ENCODE results near the gene LEKR1.

The LEKR1 gene

GRCh38 chr3:156834962-156835535, 8.9 kb downstream of the LEKR1 start:
- Histone ChIP-seq H3K4me1 (ENCODE audit: control extremely low read depth in 1 of 4, control insufficient read depth in 4 of 4, insufficient read depth in 4 of 4, low read length in 3 of 4) (no peaks in the 10 kb centered on the region), H3K27ac (ENCODE audit: insufficient read depth in 1 of 2, low read depth in 1 of 2, low read length in 2 of 2, poor library complexity in 1 of 2, severe bottlenecking in 2 of 2) (no peak overlapping the region), H3K9me3 (ENCODE audit: control extremely low read depth in 1 of 5, control insufficient read depth in 4 of 5, insufficient read depth in 2 of 5, low read depth in 1 of 5, low read length in 4 of 5) (no peaks in the 10 kb centered on the region), H3K36me3 (ENCODE audit: control insufficient read depth in 4 of 4, insufficient read depth in 4 of 4, low read length in 3 of 4) (no peaks in the 10 kb centered on the region), H3K4me3 (ENCODE audit: control insufficient read depth in 1 of 7, extremely low read depth in 1 of 7, insufficient read depth in 4 of 7, low read depth in 2 of 7, low read length in 6 of 7) (no peak overlapping the region), H3K27me3 (replicated peaks in 2 of 5; ENCODE audit: control insufficient read depth in 4 of 5, insufficient read depth in 5 of 5, low read length in 4 of 5) (no peaks in the 10 kb centered on the region)
- POLR2A ChIA-PET, result no interaction called here
- no peak for DNase-seq
- 100% methylated on average over 5 of the region's 5 CpGs for WGBS (ENCODE audit: insufficient coverage)
- CTCF ChIA-PET, result no interaction called here

- no peaks in the 10 kb centered on the region for H3K36me3 ChIP-seq (ENCODE audit: control insufficient read depth in 4 of 4, insufficient read depth in 4 of 4, low read length in 3 of 4)
- no peak overlapping the region for H3K27ac ChIP-seq (ENCODE audit: insufficient read depth in 1 of 2, low read depth in 1 of 2, low read length in 2 of 2, poor library complexity in 1 of 2, severe bottlenecking in 2 of 2)
- H3K4me3 ChIP-seq (ENCODE audit: control insufficient read depth in 1 of 7, extremely low read depth in 1 of 7, insufficient read depth in 4 of 7, low read depth in 2 of 7, low read length in 6 of 7), result no peak overlapping the region
- H3K27me3 ChIP-seq (replicated peaks in 2 of 5; ENCODE audit: control insufficient read depth in 4 of 5, insufficient read depth in 5 of 5, low read length in 4 of 5), result no peaks in the 10 kb centered on the region
- CTCF ChIA-PET, result interaction anchor here (0.7 kb wide), 2 partner anchors 27 to 220 kb away, joined by 3 read pairs; no protein-coding TSS in a partner anchor
- POLR2A ChIA-PET, result no interaction called here
- H3K4me1 ChIP-seq (ENCODE audit: control extremely low read depth in 1 of 4, control insufficient read depth in 4 of 4, insufficient read depth in 4 of 4, low read length in 3 of 4), result no peaks in the 10 kb centered on the region
- H3K9me3 ChIP-seq (ENCODE audit: control extremely low read depth in 1 of 5, control insufficient read depth in 4 of 5, insufficient read depth in 2 of 5, low read depth in 1 of 5, low read length in 4 of 5), result no peaks in the 10 kb centered on the region
- no peak for DNase-seq
Observed at GRCh38 chr3:156836701-156837100, 10.5 kb downstream of the LEKR1 start.

- WGBS (ENCODE audit: insufficient coverage), result 93% methylated on average over 2 of the region's 5 CpGs
- CTCF ChIA-PET, result interaction anchor here (0.7 kb wide), 1 partner anchor 26 kb away, joined by 3 read pairs; no protein-coding TSS in a partner anchor
Observed at GRCh38 chr3:156837115-156837514, 11.0 kb downstream of the LEKR1 start.

GRCh38 chr3:156838035-156838434, 11.9 kb downstream of the LEKR1 start:
- Histone ChIP-seq H3K9me3 (ENCODE audit: control extremely low read depth in 1 of 5, control insufficient read depth in 4 of 5, insufficient read depth in 2 of 5, low read depth in 1 of 5, low read length in 4 of 5) (no peaks in the 10 kb centered on the region), H3K36me3 (ENCODE audit: control insufficient read depth in 4 of 4, insufficient read depth in 4 of 4, low read length in 3 of 4) (no peaks in the 10 kb centered on the region), H3K27me3 (replicated peaks in 2 of 5; ENCODE audit: control insufficient read depth in 4 of 5, insufficient read depth in 5 of 5, low read length in 4 of 5) (no peaks in the 10 kb centered on the region), H3K4me3 (ENCODE audit: control insufficient read depth in 1 of 7, extremely low read depth in 1 of 7, insufficient read depth in 4 of 7, low read depth in 2 of 7, low read length in 6 of 7) (no peak overlapping the region), H3K4me1 (ENCODE audit: control extremely low read depth in 1 of 4, control insufficient read depth in 4 of 4, insufficient read depth in 4 of 4, low read length in 3 of 4) (no peaks in the 10 kb centered on the region), H3K27ac (ENCODE audit: insufficient read depth in 1 of 2, low read depth in 1 of 2, low read length in 2 of 2, poor library complexity in 1 of 2, severe bottlenecking in 2 of 2) (no peak overlapping the region)
- ChIA-PET POLR2A (no interaction called here), CTCF (no interaction called here)
- 100% methylated on average over 2 of the region's 3 CpGs for WGBS (ENCODE audit: insufficient coverage)
- DNase-seq, result no peak

More at GRCh38 chr3:156837115-156837514, 11.0 kb downstream of the LEKR1 start:
- POLR2A ChIA-PET, result interaction anchor here (0.6 kb wide), 1 partner anchor 280 kb away, joined by 3 read pairs; no protein-coding TSS in a partner anchor
- Histone ChIP-seq H3K9me3 (ENCODE audit: control extremely low read depth in 1 of 5, control insufficient read depth in 4 of 5, insufficient read depth in 2 of 5, low read depth in 1 of 5, low read length in 4 of 5) (no peaks in the 10 kb centered on the region), H3K27ac (ENCODE audit: insufficient read depth in 1 of 2, low read depth in 1 of 2, low read length in 2 of 2, poor library complexity in 1 of 2, severe bottlenecking in 2 of 2) (no peak overlapping the region), H3K4me1 (ENCODE audit: control extremely low read depth in 1 of 4, control insufficient read depth in 4 of 4, insufficient read depth in 4 of 4, low read length in 3 of 4) (no peaks in the 10 kb centered on the region), H3K4me3 (ENCODE audit: control insufficient read depth in 1 of 7, extremely low read depth in 1 of 7, insufficient read depth in 4 of 7, low read depth in 2 of 7, low read length in 6 of 7) (no peak overlapping the region), H3K27me3 (replicated peaks in 2 of 5; ENCODE audit: control insufficient read depth in 4 of 5, insufficient read depth in 5 of 5, low read length in 4 of 5) (no peaks in the 10 kb centered on the region), H3K36me3 (ENCODE audit: control insufficient read depth in 4 of 4, insufficient read depth in 4 of 4, low read length in 3 of 4) (no peaks in the 10 kb centered on the region)
- no peak for DNase-seq

GRCh38 chr3:156840826-156841689, 14.9 kb downstream of the LEKR1 start:
- no CpG with 5 or more reads among the region's 3 CpGs for WGBS (ENCODE audit: insufficient coverage)
- POLR2A ChIA-PET, result no interaction called here
- no peaks in the 10 kb centered on the region for H3K4me1 ChIP-seq (ENCODE audit: control extremely low read depth in 1 of 4, control insufficient read depth in 4 of 4, insufficient read depth in 4 of 4, low read length in 3 of 4)

GRCh38 chr3:156843071-156843808, 17.1 kb downstream of the LEKR1 start:
- ChIA-PET CTCF (no interaction called here), POLR2A (no interaction called here)
- H3K4me3 ChIP-seq (ENCODE audit: control insufficient read depth in 1 of 7, extremely low read depth in 1 of 7, insufficient read depth in 4 of 7, low read depth in 2 of 7, low read length in 6 of 7), result no peak overlapping the region
- WGBS (ENCODE audit: insufficient coverage), result no CpG with 5 or more reads among the region's 2 CpGs
- H3K4me1 ChIP-seq (ENCODE audit: control extremely low read depth in 1 of 4, control insufficient read depth in 4 of 4, insufficient read depth in 4 of 4, low read length in 3 of 4), result no peaks in the 10 kb centered on the region
- H3K27ac ChIP-seq (ENCODE audit: insufficient read depth in 1 of 2, low read depth in 1 of 2, low read length in 2 of 2, poor library complexity in 1 of 2, severe bottlenecking in 2 of 2), result no peak overlapping the region
- no peaks in the 10 kb centered on the region for H3K27me3 ChIP-seq (replicated peaks in 2 of 5; ENCODE audit: control insufficient read depth in 4 of 5, insufficient read depth in 5 of 5, low read length in 4 of 5)
- no peak for DNase-seq
- H3K9me3 ChIP-seq (ENCODE audit: control extremely low read depth in 1 of 5, control insufficient read depth in 4 of 5, insufficient read depth in 2 of 5, low read depth in 1 of 5, low read length in 4 of 5), result no peaks in the 10 kb centered on the region
- no peaks in the 10 kb centered on the region for H3K36me3 ChIP-seq (ENCODE audit: control insufficient read depth in 4 of 4, insufficient read depth in 4 of 4, low read length in 3 of 4)

More at GRCh38 chr3:156840826-156841689, 14.9 kb downstream of the LEKR1 start:
- Histone ChIP-seq H3K9me3 (ENCODE audit: control extremely low read depth in 1 of 5, control insufficient read depth in 4 of 5, insufficient read depth in 2 of 5, low read depth in 1 of 5, low read length in 4 of 5) (no peaks in the 10 kb centered on the region), H3K27ac (ENCODE audit: insufficient read depth in 1 of 2, low read depth in 1 of 2, low read length in 2 of 2, poor library complexity in 1 of 2, severe bottlenecking in 2 of 2) (no peak overlapping the region), H3K27me3 (replicated peaks in 2 of 5; ENCODE audit: control insufficient read depth in 4 of 5, insufficient read depth in 5 of 5, low read length in 4 of 5) (no peaks in the 10 kb centered on the region), H3K36me3 (ENCODE audit: control insufficient read depth in 4 of 4, insufficient read depth in 4 of 4, low read length in 3 of 4) (no peaks in the 10 kb centered on the region), H3K4me3 (ENCODE audit: control insufficient read depth in 1 of 7, extremely low read depth in 1 of 7, insufficient read depth in 4 of 7, low read depth in 2 of 7, low read length in 6 of 7) (no peak overlapping the region)
- CTCF ChIA-PET, result no interaction called here
- DNase-seq, result no peak

Measured in common myeloid progenitor, CD34-positive (primary cell).